ENCODE results near the gene ELF5.

ELF5 gene

DNA sequence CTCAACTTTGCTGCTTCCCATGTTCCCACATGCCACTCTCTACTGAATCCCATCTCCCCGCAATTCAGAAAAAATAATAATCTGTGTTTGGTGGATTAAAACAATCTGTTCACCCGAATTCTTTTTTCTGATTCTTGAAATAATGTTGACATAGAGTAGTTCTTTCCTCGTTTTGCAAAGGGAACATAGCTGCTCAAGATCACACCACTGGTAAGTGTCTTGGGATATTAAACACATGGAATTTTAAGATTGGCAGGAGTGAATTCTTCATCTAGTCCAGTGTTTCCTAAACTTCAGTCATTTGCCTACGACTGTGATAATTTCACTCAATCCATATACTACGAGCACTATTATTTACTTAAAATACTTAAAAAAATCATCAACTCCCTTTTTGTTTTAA lies 6.0 kb downstream of the ELF5 start:
- WGBS (ENCODE audit: extremely low coverage, insufficient coverage, insufficient read length): 100% methylated on average over 1 of the region's 5 CpGs
- DNase-seq: no peak
- no peaks in the 10 kb centered on the region for H3K79me2 ChIP-seq (ENCODE audit: control insufficient read depth, insufficient read depth, low read length, poor library complexity)

DNA sequence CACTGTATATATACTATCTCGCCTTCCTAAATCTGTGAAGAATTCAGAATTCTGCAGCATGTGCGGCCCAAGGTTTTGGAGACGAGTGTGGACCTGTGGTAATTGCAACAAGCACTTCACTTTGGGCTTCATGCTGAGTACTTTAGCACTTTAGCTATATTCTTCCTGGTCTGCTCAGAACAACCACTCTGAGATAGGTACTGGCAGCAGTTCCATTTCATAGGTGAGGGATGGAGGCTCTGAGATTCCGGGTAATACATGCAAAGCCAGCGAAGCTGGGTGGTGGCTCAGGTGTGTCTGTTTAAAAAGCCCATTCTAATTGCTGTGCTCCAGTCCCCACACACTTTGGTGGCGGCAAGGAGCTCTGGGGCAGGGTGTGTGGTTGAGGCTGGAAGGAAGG lies 6.4 kb downstream of the ELF5 start:
- Histone ChIP-seq H4K12ac (ENCODE audit: low read depth, low read length) (no peak overlapping the region), H3K9ac (ENCODE audit: low read length) (no peak overlapping the region), H3K23ac (ENCODE audit: low read length) (no peak overlapping the region), H3K79me1 (ENCODE audit: low read length) (no peaks in the 10 kb centered on the region), H2AK5ac (ENCODE audit: low read length) (no peak overlapping the region), H4K91ac (ENCODE audit: low read depth, low read length) (no peak overlapping the region), H3K4ac (ENCODE audit: low read depth, low read length) (no peak overlapping the region), H3K4me2 (ENCODE audit: low read length) (no peak overlapping the region), H2BK12ac (ENCODE audit: low read length) (no peak overlapping the region), H3K79me2 (ENCODE audit: control insufficient read depth, insufficient read depth, low read length, poor library complexity) (no peaks in the 10 kb centered on the region), H2AFZ (ENCODE audit: insufficient read depth, low read length, poor library complexity) (no peak overlapping the region), H2BK5ac (ENCODE audit: low read depth, low read length, poor library complexity) (no peak overlapping the region), H3K18ac (ENCODE audit: low read length) (no peak overlapping the region), H2BK120ac (ENCODE audit: insufficient read depth, low read length, poor library complexity) (no peak overlapping the region), H3K14ac (ENCODE audit: low read length) (no peak overlapping the region), H3K4me3 (ENCODE audit: low read depth, low read length) (no peak overlapping the region), H3K27ac (ENCODE audit: low read depth, low read length) (no peak overlapping the region), H4K8ac (ENCODE audit: low read depth, low read length) (no peak overlapping the region), H3K27me3 (ENCODE audit: insufficient read depth, low read length) (no peaks in the 10 kb centered on the region), H3K36me3 (ENCODE audit: control insufficient read depth in 1 of 2, insufficient read depth in 2 of 2, low read length in 2 of 2) (no peaks in the 10 kb centered on the region), H3K9me3 (ENCODE audit: insufficient read depth, low read depth, low read length) (no peaks in the 10 kb centered on the region), H3K4me1 (ENCODE audit: control insufficient read depth in 1 of 2, insufficient read depth in 2 of 2, low read length in 2 of 2) (no peaks in the 10 kb centered on the region)
- DNase-seq: no peak
- no CpG with 5 or more reads among the region's 6 CpGs for WGBS (ENCODE audit: extremely low coverage, insufficient coverage, insufficient read length)

More for the DNA sequence above, 6.0 kb downstream of the ELF5 start:
- no peak overlapping the region for H3K23ac ChIP-seq (ENCODE audit: low read length)
- H3K9ac ChIP-seq (ENCODE audit: low read length): no peak overlapping the region
- H3K4me2 ChIP-seq (ENCODE audit: low read length): no peak overlapping the region
- no peak overlapping the region for H2BK120ac ChIP-seq (ENCODE audit: insufficient read depth, low read length, poor library complexity)
- H2AFZ ChIP-seq (ENCODE audit: insufficient read depth, low read length, poor library complexity): no peak overlapping the region
- no peak overlapping the region for H2BK12ac ChIP-seq (ENCODE audit: low read length)
- no peak overlapping the region for H3K27ac ChIP-seq (ENCODE audit: low read depth, low read length)
- no peaks in the 10 kb centered on the region for H3K27me3 ChIP-seq (ENCODE audit: insufficient read depth, low read length)
- H3K36me3 ChIP-seq (ENCODE audit: control insufficient read depth in 1 of 2, insufficient read depth in 2 of 2, low read length in 2 of 2): no peaks in the 10 kb centered on the region
- no peak overlapping the region for H3K18ac ChIP-seq (ENCODE audit: low read length)
- no peak overlapping the region for H4K91ac ChIP-seq (ENCODE audit: low read depth, low read length)
- H4K8ac ChIP-seq (ENCODE audit: low read depth, low read length): no peak overlapping the region
- no peak overlapping the region for H2BK5ac ChIP-seq (ENCODE audit: low read depth, low read length, poor library complexity)
- no peaks in the 10 kb centered on the region for H3K9me3 ChIP-seq (ENCODE audit: insufficient read depth, low read depth, low read length)
- no peak overlapping the region for H2AK5ac ChIP-seq (ENCODE audit: low read length)
- H3K79me1 ChIP-seq (ENCODE audit: low read length): no peaks in the 10 kb centered on the region
- H3K4me3 ChIP-seq (ENCODE audit: low read depth, low read length): no peak overlapping the region
- no peak overlapping the region for H3K4ac ChIP-seq (ENCODE audit: low read depth, low read length)
- H3K4me1 ChIP-seq (ENCODE audit: control insufficient read depth in 1 of 2, insufficient read depth in 2 of 2, low read length in 2 of 2): no peaks in the 10 kb centered on the region
- no peak overlapping the region for H4K12ac ChIP-seq (ENCODE audit: low read depth, low read length)
- no peak overlapping the region for H3K14ac ChIP-seq (ENCODE audit: low read length)

DNA sequence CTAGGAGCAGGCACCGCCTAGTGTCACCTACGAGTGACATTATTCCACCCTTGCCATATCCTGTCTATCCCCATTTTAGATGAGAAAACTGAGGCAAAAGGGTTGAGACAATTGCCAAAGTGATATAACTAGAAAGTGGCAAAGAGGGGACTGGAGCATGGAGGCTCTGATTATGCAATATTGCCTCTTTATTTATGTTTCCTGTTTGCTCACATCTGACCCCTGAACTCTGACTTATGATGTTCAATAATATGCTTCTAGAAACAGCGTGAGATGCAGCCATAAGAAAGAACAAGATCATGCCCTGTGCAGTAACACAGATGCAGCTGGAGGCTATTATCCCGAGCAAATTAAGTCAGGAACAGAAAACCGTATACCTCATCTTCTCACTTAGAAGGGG lies 7.7 kb downstream of the ELF5 start:
- Histone ChIP-seq H3K27ac (ENCODE audit: low read depth, low read length) (no peak overlapping the region), H3K23ac (ENCODE audit: low read length) (no peak overlapping the region), H3K9ac (ENCODE audit: low read length) (no peak overlapping the region), H3K79me2 (ENCODE audit: control insufficient read depth, insufficient read depth, low read length, poor library complexity) (no peaks in the 10 kb centered on the region), H2BK5ac (ENCODE audit: low read depth, low read length, poor library complexity) (no peak overlapping the region), H4K8ac (ENCODE audit: low read depth, low read length) (no peak overlapping the region), H3K9me3 (ENCODE audit: insufficient read depth, low read depth, low read length) (no peaks in the 10 kb centered on the region), H2BK12ac (ENCODE audit: low read length) (no peak overlapping the region), H3K4me3 (ENCODE audit: low read depth, low read length) (no peak overlapping the region), H4K12ac (ENCODE audit: low read depth, low read length) (no peak overlapping the region), H2AFZ (ENCODE audit: insufficient read depth, low read length, poor library complexity) (no peak overlapping the region), H3K4me1 (ENCODE audit: control insufficient read depth in 1 of 2, insufficient read depth in 2 of 2, low read length in 2 of 2) (no peaks in the 10 kb centered on the region), H4K91ac (ENCODE audit: low read depth, low read length) (no peak overlapping the region), H3K18ac (ENCODE audit: low read length) (no peak overlapping the region), H3K4me2 (ENCODE audit: low read length) (no peak overlapping the region), H3K36me3 (ENCODE audit: control insufficient read depth in 1 of 2, insufficient read depth in 2 of 2, low read length in 2 of 2) (no peaks in the 10 kb centered on the region), H3K27me3 (ENCODE audit: insufficient read depth, low read length) (no peaks in the 10 kb centered on the region), H2AK5ac (ENCODE audit: low read length) (no peak overlapping the region), H3K4ac (ENCODE audit: low read depth, low read length) (no peak overlapping the region), H2BK120ac (ENCODE audit: insufficient read depth, low read length, poor library complexity) (no peak overlapping the region), H3K14ac (ENCODE audit: low read length) (no peak overlapping the region), H3K79me1 (ENCODE audit: low read length) (no peaks in the 10 kb centered on the region)
- DNase-seq: no peak
- no CpG with 5 or more reads among the region's 5 CpGs for WGBS (ENCODE audit: extremely low coverage, insufficient coverage, insufficient read length)

DNA sequence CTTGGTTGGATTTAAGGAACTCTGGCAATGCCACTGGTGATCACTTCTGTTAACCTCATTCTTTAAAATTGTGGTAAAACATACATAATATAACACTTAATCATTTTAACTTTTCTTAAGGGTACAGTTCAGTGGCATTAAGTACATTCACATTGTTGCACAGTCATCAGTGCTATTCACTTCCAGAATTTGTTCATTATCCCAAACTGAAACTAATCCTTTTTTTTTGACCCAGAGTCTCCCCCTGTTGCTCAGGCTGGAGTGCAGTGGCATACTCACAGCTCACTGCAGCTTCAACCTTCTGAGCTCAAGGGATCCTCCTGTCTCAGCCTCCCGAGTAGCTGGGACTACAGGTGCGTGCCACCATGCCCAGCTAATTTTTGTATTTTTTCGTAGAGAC lies 10.6 kb downstream of the ELF5 start:
- H3K14ac ChIP-seq (ENCODE audit: low read length): no peak overlapping the region
- no peaks in the 10 kb centered on the region for H3K27me3 ChIP-seq (ENCODE audit: insufficient read depth, low read length)
- no peaks in the 10 kb centered on the region for H3K79me2 ChIP-seq (ENCODE audit: control insufficient read depth, insufficient read depth, low read length, poor library complexity)
- no peak overlapping the region for H4K8ac ChIP-seq (ENCODE audit: low read depth, low read length)
- no peak overlapping the region for H3K23ac ChIP-seq (ENCODE audit: low read length)
- no peaks in the 10 kb centered on the region for H3K36me3 ChIP-seq (ENCODE audit: control insufficient read depth in 1 of 2, insufficient read depth in 2 of 2, low read length in 2 of 2)
- no peak overlapping the region for H3K18ac ChIP-seq (ENCODE audit: low read length)
- no peak overlapping the region for H3K27ac ChIP-seq (ENCODE audit: low read depth, low read length)
- no peaks in the 10 kb centered on the region for H3K4me1 ChIP-seq (ENCODE audit: control insufficient read depth in 1 of 2, insufficient read depth in 2 of 2, low read length in 2 of 2)
- no peak overlapping the region for H4K91ac ChIP-seq (ENCODE audit: low read depth, low read length)
- no peak overlapping the region for H2BK5ac ChIP-seq (ENCODE audit: low read depth, low read length, poor library complexity)
- H3K9ac ChIP-seq (ENCODE audit: low read length): no peak overlapping the region
- peaks cover 1% of the 10 kb centered on the region for H3K9me3 ChIP-seq (ENCODE audit: insufficient read depth, low read depth, low read length)
- no peak overlapping the region for H4K12ac ChIP-seq (ENCODE audit: low read depth, low read length)
- H3K4me2 ChIP-seq (ENCODE audit: low read length): no peak overlapping the region
- no peaks in the 10 kb centered on the region for H3K79me1 ChIP-seq (ENCODE audit: low read length)
- no CpG with 5 or more reads among the region's 3 CpGs for WGBS (ENCODE audit: extremely low coverage, insufficient coverage, insufficient read length)
- no peak for DNase-seq
- H2BK12ac ChIP-seq (ENCODE audit: low read length): no peak overlapping the region
- no peak overlapping the region for H3K4ac ChIP-seq (ENCODE audit: low read depth, low read length)
- H2AFZ ChIP-seq (ENCODE audit: insufficient read depth, low read length, poor library complexity): no peak overlapping the region
- no peak overlapping the region for H2BK120ac ChIP-seq (ENCODE audit: insufficient read depth, low read length, poor library complexity)
- H3K4me3 ChIP-seq (ENCODE audit: low read depth, low read length): no peak overlapping the region
- no peak overlapping the region for H2AK5ac ChIP-seq (ENCODE audit: low read length)
